ENCODE data around the gene EIF2B2.
A peak's percentile ranks its signal among the peaks of the same experiment; 100 is the strongest.

DNA sequence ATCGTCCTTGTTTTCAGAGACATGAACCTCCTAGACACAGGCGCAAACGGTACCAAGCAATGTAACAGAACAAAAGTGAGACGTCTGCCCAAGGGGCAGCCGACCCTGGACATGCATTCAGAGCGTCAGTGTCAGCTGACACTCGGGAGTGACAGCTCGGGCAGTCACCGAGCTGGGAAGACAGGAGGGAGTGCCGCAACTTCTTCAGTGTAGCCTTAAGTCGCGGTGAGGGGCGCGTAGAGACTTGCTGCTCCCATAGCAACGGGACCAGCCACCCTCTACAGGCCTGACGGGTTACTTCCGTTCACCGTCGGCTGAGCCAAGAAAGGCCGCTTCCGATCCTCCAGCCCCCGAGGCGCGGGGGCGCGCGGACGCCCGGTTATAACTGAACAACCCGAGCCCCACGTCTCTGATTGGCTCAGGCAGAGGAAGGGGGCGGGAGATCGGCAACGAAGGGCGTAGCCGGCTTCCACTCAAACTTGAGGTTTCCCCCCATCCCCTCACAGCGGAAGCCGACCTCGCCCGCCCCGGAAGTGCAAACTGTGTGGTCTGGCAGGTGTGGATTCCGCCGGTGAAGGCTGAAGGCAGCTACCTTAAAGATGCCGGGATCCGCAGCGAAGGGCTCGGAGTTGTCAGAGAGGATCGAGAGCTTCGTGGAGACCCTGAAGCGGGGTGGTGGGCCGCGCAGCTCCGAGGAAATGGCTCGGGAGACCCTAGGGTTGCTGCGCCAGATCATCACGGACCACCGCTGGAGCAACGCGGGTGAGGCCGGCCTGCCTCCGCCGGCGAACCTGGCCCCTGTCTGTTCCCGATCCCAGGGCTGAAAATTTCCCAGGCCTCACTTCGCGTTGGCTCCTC lies at the start of gene EIF2B2:
- TF ChIP-seq POLR2AphosphoS5 (IDR thresholded peaks at IDR 0.05; ENCODE audit: low read length) (peak; percentile 51), POLR2A (IDR thresholded peaks at IDR 0.05; ENCODE audit: low read depth, low read length) (peak; percentile 82), CEBPB (IDR thresholded peaks at IDR 0.05; ENCODE audit: borderline replicate concordance in 1 of 2, low read depth in 2 of 2, low read length in 2 of 2) (no peak), ZNF217 (IDR thresholded peaks at IDR 0.05) (no peak)
- TF ChIP-seq, protein P1, sequence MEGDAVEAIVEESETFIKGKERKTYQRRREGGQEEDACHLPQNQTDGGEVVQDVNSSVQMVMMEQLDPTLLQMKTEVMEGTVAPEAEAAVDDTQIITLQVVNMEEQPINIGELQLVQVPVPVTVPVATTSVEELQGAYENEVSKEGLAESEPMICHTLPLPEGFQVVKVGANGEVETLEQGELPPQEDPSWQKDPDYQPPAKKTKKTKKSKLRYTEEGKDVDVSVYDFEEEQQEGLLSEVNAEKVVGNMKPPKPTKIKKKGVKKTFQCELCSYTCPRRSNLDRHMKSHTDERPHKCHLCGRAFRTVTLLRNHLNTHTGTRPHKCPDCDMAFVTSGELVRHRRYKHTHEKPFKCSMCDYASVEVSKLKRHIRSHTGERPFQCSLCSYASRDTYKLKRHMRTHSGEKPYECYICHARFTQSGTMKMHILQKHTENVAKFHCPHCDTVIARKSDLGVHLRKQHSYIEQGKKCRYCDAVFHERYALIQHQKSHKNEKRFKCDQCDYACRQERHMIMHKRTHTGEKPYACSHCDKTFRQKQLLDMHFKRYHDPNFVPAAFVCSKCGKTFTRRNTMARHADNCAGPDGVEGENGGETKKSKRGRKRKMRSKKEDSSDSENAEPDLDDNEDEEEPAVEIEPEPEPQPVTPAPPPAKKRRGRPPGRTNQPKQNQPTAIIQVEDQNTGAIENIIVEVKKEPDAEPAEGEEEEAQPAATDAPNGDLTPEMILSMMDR (IDR thresholded peaks at IDR 0.05 in 2 of 3, conservative IDR thresholded peaks at IDR 0.05 in 1 of 3; ENCODE audit: control insufficient read depth in 2 of 3, extremely low read depth in 1 of 3, insufficient read depth in 1 of 3, low read depth in 3 of 3, low read length in 3 of 3): peak in 1 of 3 experiments; percentile 23; a peak in 1 of 6 replicates

All from GM12878 (cell line).